HG03175 (cell line): ENCODE measurements around the gene AHRR.
"Not testable (repeated sequence)": the region's sequence is repeated elsewhere in the genome, so short reads cannot be mapped to it uniquely, and the experiment has no call there.

Experiments used
- ATAC-seq: cut with Tn5 transposase; IDR thresholded peaks from one replicate; pipeline ENCODE4 v1.9.1; 2021; ENCODE audit warnings: mild to moderate bottlenecking, moderate library complexity; ENCODE audit not compliant: unreplicated experiment

AHRR gene

DNA sequence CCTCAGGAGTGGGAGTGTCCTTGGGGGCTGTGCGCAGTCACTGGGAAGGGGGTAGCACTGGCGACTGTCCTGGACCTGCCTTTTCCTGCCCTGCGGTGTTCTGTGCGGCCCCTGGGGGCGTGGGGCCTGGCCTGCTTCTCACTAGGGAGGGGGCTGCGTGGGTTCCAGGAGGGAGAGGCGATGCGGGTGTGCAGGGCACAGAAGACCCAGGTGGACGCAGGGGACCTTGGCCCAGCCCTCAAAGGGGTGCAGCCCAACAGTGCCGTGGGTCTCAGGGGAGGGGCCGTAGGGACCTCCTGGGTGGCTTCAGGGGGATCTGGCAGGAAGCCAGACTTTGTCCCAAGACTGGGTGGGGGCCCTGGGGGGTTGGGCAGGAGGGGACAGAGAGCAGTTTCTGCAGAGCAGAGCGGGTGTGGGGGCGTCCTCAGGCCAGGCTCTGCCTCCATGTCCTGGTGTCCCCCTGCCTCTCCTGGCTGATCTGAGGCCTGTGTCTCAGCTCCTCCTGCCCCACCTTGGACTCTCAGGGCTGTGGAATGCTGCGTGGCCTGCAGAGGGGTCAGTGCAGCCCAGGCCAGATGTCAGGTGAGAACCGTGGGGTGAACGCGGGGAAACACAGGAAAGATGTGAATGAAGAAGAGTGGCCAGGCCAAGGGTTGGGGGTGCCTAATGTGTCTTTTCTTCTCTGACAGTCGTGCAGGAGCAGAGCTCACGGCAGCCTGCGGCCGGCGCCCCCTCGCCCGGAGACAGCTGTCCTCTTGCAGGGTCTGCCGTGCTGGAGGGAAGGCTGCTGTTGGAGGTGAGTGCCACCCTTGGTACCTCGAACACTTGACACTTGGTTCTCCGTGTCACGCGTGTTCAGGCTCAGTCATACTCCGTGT is 54.6 kb downstream of the AHRR start:
- ATAC-seq = no peak

DNA sequence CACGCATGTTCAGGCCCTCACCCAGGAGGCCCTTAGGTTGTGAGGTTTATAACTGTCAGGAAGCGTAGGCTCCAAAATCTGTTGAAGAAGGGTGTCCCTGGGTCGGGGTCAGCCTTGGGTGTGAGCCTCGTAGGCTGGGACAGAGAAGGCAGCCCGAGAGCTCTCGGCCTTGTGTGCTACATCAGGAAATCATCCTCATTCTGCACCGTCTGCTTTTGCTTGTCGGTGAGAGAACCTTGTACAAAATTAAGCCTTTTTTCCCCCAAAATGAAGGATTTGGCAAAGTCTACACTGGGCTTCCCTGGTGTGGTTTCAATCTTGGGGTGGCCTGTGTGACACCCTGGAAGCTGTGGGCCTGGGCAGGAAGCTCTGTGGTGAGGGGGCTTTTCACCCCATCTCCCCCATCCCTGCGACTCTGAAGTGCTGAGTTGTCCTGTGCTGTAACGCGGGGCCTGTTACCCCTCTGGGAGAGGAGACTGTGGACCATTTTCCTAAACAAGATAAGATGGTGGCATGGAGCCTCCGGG is 55.3 kb downstream of the AHRR start:
- ATAC-seq = no peak

DNA sequence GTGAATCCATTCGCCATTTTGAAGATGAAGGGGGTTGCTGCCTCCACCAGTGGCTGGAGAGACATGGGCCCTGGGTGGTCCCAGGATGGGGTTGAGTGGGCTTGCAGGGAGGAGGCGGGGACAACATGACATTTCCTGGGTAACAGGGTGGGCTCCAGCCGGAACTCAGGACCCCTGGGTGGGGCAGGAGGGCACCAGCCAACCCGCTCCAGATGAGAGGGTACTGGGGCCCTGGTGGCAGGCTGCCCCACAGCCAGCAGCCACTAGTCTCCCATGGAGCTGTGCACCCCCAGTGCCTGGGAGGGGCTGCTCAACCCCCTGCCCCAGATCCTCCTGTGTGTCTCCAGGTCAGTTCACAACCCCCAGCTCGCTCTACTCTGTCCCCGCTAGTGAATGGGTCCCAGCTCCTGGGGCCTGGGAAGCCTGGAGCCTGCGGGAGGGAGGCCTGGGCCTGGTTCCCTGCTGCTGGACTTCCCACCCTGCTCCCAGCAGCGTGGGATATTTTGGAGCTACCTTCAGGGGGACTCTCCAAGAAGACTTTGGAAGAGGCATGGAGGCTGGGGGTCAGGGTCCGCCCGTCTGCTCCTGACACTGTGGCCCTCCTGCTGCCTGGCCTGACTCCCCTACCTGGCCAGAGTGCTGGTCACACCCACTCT is 55.9 kb downstream of the AHRR start:
- ATAC-seq = no peak

DNA sequence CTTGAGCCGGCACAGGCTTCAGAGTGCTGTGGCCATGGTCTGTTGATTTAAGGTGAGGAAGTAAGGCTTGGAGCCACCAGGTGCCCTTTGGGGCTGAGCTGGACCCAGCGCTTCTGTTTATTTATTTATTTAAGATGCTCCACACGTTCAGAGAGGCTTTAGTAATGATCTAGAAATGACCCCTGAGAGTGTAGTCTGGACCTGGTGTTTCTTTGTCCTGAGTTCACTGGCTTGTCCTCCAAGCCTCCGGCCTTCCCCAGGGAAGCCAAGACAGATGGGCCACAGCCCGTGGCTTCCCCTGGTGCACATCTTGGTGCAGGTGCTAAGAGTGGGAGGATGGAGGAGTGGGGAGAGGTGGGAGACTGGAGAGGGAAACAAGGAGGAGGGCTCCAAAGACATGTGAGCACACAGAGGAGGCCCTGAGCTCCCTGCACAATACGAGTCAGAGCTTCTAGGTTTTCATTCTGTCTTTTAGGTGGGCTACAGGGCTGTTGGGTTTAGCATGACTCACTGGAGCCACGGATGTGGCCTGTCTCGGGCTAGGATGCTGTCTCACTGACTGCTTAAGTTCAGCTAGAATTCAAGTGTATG is 56.9 kb downstream of the AHRR start:
- no peak for ATAC-seq

DNA sequence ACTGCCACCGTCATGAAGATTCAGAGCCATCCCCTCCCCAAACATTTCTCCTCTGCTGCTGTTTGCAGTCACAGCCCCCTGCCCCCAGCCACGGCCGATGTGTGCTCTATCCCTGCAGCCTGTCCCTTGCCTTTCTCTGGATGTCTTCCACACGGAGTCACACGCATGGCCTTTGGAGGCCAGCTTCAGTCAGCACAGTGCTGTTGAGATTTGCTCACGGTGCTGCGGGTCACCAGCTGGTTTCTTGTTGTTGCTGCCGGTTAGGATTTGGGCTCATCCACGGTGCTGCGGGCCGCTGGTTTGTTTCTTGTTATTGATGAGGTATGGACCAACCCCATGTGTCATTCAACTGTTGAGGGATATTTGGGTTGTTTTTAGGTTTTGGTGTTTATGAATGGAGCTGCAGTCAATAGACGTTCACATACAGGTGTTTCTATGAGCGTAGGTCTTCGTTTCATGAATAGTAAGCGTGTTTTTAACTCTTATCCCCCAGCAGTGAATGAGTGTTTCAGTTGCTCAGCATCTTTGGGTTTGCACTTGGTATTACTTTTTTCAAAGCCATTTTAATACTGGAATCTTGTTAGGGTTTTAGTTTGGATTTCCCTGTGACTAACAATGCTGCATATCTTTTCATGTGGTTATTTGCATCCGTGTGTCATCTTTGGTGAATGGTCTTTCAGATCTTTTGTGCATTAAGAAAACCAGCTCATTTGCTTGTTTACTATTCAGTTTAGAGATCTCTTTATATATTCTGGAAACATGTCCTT is 57.6 kb downstream of the AHRR start:
- no peak for ATAC-seq

DNA sequence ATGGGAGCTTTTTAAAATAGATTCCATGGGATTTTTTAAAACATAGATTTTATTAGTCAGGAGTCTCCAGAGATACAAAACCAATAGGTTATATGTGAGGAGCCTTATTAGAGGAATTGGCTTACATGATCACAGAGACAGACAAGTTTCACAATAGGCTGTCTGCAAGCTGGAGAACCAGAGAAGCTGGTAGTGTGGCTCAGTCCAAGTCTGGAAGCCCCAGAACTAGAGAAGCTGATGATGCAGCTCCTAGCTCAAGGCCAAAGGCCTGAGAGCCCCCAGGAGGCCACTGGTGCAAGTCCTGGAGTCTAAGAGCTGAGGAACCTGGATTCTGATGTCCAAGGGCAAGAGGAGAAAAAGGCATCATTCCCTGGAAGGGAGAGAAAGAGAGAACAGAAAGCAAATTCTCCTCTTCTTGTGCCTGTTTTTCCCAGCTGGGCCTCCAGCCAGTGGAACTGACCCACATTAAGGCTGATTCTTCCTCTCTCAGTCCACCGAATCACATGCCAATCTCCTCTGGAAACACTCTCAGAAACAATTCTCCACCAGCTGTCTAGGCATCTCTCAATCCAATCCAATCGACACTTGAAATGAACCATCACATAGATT is 59.3 kb downstream of the AHRR start:
- no peak for ATAC-seq

DNA sequence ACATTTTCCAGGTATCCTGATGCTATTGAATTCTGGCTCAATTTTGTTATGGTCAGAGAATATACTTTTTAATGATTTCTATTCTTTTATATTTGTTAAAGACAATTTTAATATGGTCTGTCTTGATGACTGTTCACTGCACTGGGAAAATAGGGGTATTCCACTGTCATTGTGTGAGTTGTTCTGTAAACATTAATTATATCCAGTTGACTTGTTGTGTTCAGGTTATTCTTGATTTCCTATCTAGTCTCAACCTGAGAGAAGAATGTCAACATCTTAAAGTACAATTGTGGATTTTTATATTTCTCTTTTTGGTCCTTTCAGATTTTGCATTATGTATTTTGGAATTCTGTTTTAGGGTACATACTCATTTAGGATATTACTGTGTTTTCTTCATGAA is 61.6 kb downstream of the AHRR start:
- ATAC-seq = no peak

DNA sequence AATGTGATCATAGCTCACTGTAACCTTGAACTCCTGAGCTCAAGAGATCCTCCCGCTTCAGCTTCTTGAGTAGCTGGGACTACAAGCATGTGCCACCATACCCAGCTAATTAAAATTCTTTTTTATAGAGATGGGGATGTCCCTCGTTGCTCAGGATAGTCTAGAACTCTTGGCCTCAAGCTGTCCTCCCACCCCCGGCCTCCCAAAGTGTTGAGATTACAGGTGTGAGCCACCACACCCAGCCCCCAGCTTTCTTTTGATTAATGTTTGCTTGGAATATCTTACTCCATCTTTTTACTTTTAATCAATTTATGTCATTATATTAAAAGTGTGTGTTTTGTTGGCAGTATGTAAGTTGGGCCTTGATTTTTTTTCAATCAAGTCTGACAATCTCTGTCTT is 62.1 kb downstream of the AHRR start:
- ATAC-seq = no peak

DNA sequence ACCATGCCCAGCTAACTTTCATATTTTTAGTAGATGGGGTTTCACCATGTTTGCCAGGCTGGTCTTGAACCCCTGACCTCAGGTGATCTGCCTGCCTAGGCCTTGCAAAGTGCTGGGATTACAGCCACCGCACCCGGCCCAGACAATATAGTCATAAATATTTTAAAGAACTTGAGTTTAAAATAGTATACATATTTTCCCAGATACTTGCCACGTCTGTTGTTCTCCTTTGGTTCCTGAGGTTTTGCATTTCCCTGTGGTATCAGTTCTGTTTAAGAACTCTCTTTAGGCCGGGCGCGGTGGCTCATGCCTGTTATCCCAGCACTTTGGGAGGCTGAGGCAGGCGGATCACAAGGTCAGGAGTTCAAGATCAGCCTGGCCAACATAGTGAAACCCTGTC is 63.1 kb downstream of the AHRR start:
- ATAC-seq = not testable (repeated sequence)

DNA sequence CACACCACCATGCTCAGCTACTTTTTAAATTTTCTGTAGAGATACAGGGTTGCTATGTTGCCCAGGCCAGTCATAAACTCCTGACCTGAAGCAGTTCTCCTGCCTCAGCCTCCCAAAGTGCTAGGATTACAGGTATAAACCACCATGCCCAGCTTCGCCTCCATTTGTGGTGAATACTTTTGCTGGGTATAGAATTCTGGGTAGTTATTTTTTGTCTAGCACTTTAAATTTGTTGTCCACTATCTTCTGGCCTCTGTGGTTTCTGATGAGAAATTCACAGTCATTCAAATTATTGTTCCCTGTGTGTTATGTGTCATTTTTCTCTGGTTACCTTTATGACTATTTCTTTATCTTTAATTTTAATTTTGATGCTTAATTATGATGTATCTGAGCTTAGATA is 63.8 kb downstream of the AHRR start:
- ATAC-seq = no peak

DNA sequence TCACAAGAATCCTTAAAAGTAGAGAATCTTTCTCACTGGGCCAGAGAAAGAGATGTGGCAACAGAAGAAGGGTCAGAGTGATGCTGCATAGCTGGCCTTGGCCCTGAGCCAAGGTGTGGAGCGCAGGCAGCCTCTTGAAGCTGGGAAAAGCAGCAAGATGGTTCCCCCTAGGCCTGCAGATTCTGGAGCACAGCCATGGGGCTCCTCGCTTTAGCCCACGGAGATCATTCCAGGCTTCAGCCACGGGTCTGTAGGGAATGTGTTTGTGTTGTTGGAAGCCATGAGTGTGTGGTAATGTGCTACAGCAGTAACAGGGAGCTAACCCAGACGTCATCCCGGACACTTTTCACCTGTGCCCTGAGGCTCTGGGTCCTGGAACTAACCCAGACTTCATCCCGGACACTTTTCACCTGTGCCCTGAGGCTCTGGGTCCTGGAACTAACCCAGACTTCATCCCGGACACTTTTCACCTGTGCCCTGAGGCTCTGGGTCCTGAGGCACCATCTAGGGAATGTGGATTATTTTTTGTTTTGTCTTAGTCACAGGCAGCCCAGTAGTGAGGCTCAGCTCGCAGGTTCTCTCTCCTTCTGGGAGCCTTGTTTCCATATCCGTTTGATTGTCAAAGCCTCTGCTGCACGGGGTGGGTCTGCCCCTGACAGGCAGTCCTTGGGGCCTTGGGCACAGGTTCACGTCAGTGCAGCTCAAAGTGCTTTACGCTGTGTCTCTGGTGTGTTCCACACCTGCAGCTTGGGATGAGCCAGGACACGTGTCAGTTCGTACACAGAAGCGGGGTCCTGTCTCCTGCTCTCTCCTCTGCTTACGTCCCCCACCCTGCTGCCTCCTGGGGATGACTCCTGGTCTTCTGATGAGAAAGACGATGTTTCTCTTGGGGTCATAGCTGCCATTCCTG is 65.2 kb downstream of the AHRR start:
- no peak for ATAC-seq

DNA sequence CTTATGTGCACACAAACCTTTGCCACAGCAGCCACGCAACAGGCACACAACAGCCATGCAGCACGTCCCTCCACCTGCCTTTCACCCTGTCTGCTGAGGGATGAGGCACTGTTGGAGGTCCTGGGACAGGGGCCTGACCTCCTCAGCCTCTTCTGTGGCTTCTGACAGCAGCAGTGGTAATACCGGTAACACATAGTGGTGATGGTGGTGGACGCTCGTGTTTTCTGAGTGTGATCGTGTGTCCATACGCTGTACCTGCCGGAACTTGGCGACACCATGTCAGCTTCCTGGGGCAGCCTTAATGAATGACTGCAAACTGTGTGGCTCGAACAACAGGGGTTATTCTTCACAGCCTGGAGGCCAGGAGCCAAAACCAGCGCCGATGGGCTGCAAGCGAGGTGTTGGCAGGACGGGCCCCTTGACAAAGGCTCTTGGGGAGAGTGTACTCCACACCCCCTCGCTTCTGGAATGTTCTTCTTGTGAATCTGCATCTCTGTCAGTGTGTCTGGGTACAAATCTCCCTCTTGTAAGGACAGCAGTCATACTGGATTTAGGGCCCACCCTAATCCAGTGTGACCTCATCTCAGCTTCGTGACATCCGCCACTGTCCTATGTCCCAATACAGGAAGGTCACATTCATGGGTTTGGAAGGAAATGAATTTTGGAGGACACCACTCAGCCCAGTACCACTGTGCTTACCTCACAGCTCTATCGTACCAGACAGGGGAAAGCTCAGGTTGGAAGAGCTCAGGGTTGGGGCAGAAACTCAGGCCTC is 66.2 kb downstream of the AHRR start:
- no peak for ATAC-seq

DNA sequence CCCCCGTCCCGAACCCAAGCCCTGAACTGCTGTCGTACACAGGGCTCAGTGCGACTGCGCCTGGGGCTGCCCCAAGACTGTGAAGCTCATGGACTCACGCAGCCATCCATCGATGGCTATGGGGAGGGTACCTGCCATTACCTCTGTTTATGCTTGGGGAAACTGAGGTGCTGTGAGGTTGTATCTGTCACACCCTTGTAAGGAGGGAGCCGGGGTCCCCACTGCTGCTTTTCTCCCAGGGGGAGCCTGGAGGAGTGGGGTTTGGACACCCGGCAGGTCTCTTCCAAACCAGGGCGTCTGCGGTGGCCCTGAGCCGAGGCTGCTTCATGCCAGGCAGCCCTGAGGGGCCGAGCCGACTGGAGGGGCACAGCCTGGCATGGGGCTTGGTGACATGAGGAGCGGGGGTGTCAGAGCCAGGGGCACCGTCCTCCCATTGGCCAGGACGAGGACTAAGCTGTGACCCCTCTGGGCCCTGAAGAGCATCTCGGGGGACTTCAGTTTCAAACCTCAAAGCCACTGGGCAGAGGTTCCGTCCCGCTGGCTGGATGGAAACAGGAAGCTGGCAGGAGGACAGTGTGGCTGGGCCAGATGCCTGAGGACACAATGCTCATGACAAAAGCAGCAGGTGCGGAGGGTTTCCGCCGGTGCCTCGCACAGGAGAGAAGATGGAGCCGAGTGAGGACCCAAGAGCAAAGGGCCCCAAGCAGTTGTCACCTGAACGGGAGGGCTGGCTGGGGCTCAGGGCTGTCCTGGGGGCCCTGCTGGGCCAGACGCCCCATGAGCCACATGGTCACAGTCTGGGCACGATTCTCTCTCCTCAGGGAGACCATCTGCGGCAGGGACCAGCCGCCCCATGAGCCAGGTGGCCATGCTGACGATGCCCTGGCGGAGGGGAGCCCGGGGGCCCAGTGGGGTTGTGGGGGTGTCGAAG is 67.0 kb downstream of the AHRR start:
- ATAC-seq = no peak

DNA sequence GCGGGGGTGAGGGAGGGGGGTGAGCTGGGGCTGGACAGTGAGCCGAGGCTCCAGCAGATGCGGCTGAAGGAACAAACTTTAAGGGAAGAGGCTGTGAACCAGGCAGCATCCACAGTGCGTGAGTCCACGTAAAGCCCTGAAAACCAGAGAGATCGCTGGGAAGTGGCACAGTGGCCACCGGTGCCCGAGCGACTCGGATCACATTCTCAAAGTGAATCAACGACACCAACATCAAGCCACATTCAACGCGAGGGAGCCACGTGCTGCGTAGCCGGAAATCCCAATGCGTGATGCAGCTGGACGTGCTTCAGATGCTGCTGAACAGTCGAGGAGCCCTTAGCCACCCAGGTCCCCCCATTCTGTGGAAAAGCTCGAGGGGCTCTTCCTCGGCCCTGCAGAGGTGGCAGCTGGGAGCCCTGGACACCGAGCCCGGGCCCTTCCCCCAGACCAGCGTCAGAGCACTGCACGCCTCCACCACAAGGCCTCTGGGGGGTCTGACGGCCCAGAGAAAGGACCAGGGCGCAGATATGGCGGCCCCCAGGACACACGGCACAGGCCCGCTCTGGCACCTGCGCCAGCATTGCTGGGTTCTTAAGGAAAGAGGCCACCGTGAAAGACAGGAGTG is 67.8 kb downstream of the AHRR start:
- no peak for ATAC-seq

DNA sequence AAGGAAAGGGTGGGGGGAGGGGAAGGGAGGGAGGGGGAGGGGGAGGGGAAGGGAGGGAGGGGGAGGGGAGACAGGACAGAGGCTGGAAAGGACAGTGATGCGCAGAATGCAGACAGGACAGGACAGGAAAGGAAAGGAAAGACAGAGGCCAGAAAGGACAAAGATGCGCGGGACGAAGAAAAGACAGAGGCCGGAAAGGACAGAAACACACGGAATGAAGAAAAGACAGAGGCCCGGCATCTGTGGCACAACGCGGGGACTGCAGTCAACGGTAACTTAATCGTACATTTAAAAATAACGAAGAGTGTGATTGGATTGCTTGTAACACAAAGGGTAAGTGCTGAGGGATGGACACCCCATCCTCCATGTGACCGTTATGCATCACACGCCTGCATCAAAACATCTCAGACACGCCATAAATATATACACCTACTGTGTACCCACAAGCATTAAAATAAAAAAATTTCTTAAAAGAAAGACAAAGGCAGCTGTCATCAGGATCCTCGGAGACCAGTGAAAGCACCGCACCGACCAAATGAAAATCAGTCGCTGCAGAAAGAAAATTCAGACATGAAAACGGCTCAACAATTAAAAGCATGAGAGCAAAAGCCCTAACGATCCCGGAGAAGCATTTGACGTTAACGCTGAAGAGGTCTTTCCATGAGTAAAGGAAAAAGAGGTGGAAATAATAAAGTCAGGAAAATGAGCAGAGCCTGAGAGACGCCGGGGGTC is 68.5 kb downstream of the AHRR start:
- no peak for ATAC-seq

DNA sequence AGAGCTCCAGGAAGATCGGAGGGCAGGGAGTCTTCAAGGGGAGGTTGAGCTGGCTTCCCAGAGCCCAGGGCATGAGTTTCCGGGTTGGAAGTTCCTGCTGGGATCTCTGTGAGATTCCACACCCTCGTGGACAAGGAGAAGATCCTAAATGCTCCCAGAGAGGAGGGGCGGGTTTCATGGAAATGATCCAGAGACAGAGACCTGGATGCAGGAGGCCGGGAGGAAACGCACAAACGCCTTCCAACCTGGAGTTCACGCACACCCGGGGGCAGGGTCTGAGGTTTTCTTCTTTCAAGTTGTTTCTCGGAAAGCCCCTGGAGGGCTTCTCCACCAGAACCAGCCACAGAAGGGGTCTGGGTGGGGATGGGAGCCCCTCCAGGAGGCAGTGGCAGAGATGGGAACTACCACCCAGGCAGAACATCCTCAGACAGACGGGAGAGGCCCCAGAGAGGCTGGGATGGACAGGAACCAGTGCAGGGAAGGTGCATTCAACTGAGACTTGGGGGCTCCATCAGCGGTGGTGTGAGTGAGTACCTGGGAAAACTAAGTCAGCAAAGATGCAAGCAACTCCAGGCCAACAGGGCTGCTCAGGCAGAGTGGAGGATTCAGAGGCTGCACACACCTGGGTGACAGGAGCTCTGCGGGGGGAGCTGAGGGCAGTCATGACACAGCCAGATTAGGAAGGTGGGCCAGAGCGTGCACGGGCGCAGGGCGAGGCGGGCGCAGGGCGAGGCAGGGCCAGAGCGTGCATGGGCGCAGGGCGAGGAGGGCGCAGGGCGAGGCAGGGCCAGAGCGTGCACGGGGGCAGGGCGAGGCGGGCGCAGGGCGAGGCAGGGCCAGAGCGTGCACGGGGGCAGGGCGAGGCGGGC is 69.3 kb downstream of the AHRR start:
- ATAC-seq = no peak
